Left lobe of liver (tissue), 2 donors: ENCODE results near the gene E2F6. TPM values are rescaled to one million over a fixed set of nuclear protein-coding genes. Genes with fewer than 3 reads are reported as not detected.

Experiments
- ATAC-seq: fragments of 200-7000 bp; cut with Tn5 transposase; one replicate; pipeline ENCODE4 v1.9.1; 2020; ENCODE audit warnings: mild to moderate bottlenecking, moderate library complexity
- DNase-seq: peaks from one replicate; pipeline ENCODE4 v3.0.0-alpha.2; 2020; ENCODE audit warnings: low spot score
- total RNA-seq: library from RNA; stranded (reverse); gene quantifications from one replicate; pipeline ENCODE4 v1.2.1, GENCODE V29; 2021
- donor health status: DM: no; HTN: no; CAD: no; lungs with moderate emphysema.
- donor health status: DM: no; HTN: yes; CAD: no.

Gene E2F6
- 5.0 TPM for total RNA-seq

GRCh38 chr2:11465485-11466306 is at the start of gene E2F6:
TSS of gene E2F6 (minus strand) at chr2:11466161. CDS start at chr2:11465879, 282 bp downstream.
- ATAC-seq (peak; percentile 97), DNase-seq (peak; percentile 94)

- ATAC-seq (no peak), DNase-seq (no peak)
Observed at GRCh38 chr2:11515490-11515981, 49.6 kb upstream of the E2F6 start.

GRCh38 chr2:11514904-11515303 is 48.9 kb upstream of the E2F6 start:
- DNase-seq (no peak), ATAC-seq (no peak)

- DNase-seq (no peak), ATAC-seq (no peak)
Observed at GRCh38 chr2:11514081-11514730, 48.2 kb upstream of the E2F6 start.

GRCh38 chr2:11513319-11513718 is 47.4 kb upstream of the E2F6 start:
- ATAC-seq: no peak
- DNase-seq: no peak

GRCh38 chr2:11512431-11512830 is 46.5 kb upstream of the E2F6 start:
- ATAC-seq (no peak), DNase-seq (no peak)

- no peak for DNase-seq
- no peak for ATAC-seq
Observed at GRCh38 chr2:11509657-11510360, 43.8 kb upstream of the E2F6 start.

GRCh38 chr2:11508279-11508678 is 42.3 kb upstream of the E2F6 start:
- peak; percentile 12 for ATAC-seq
- no peak for DNase-seq

GRCh38 chr2:11507517-11507916 is 41.6 kb upstream of the E2F6 start:
- ATAC-seq (no peak), DNase-seq (no peak)

- DNase-seq (peak; percentile 75), ATAC-seq (peak; percentile 84)
Observed at GRCh38 chr2:11506611-11506969, 40.6 kb upstream of the E2F6 start.

GRCh38 chr2:11505652-11506610 is 40.0 kb upstream of the E2F6 start:
- ATAC-seq: peak; percentile 81
- peak; percentile 59 for DNase-seq

GRCh38 chr2:11503354-11503927 is 37.5 kb upstream of the E2F6 start:
- ATAC-seq (no peak), DNase-seq (no peak)

GRCh38 chr2:11502740-11503292 is 36.9 kb upstream of the E2F6 start:
- no peak for DNase-seq
- ATAC-seq: no peak

GRCh38 chr2:11500702-11501303 is 34.8 kb upstream of the E2F6 start:
- no peak for DNase-seq
- ATAC-seq: peak; percentile 27

- peak; percentile 42 for ATAC-seq
- DNase-seq: no peak
Observed at GRCh38 chr2:11499081-11499743, 33.3 kb upstream of the E2F6 start.

- DNase-seq: peak; percentile 98
- peak; percentile 93 for ATAC-seq
Observed at GRCh38 chr2:11498543-11499034, 32.6 kb upstream of the E2F6 start.

- ATAC-seq: no peak
- DNase-seq: no peak
Observed at GRCh38 chr2:11495844-11496681, 30.1 kb upstream of the E2F6 start.

- DNase-seq: no peak
- no peak for ATAC-seq
Observed at GRCh38 chr2:11494310-11494709, 28.3 kb upstream of the E2F6 start.
